ENCODE data around the gene MAU2.

- TF ChIP-seq TAF1 (conservative IDR thresholded peaks at IDR 0.05) (no peak), GABPA (IDR thresholded peaks at IDR 0.05 in 1 of 2, conservative IDR thresholded peaks at IDR 0.05 in 1 of 2) (no peak), CTCF (IDR thresholded peaks at IDR 0.05; ENCODE audit: low read depth, low read length, missing input control) (no peak), JUND (IDR thresholded peaks at IDR 0.05) (no peak), MAX (IDR thresholded peaks at IDR 0.05) (no peak), ZBTB33 (IDR thresholded peaks at IDR 0.05) (no peak), NR2F2 (IDR thresholded peaks at IDR 0.05) (no peak), EGR1 (IDR thresholded peaks at IDR 0.05; ENCODE audit: low read depth in 2 of 2) (no peak), RAD21 (IDR thresholded peaks at IDR 0.05) (no peak), ATF3 (IDR thresholded peaks at IDR 0.05) (no peak), HNF4G (IDR thresholded peaks at IDR 0.05) (no peak)
Observed at GRCh38 chr19:19382118-19382517, 61.5 kb downstream of the MAU2 start.
